Adrenal gland (tissue), 12 donors: ENCODE data around the gene CHKA. TPM values are rescaled to one million over a fixed set of nuclear protein-coding genes. Genes with fewer than 3 reads are reported as not detected.
A peak's percentile ranks its signal among the peaks of the same experiment; 100 is the strongest.

Source experiments
- DNase-seq, 7 donors: peaks; one replicate each; pipeline ENCODE4 v3.0.0-alpha.2; 2019 to 2020
- H3K27ac ChIP-seq, 5 donors: fragments of 200-600 bp; sonication (generic) in 4 of 5; 1 replicate in 3 of 5; 2 replicates in 2 of 5; pipeline versions ENCODE4 v1.5.1 to v1.8.0; 2016 to 2020; ENCODE audit warnings: mild to moderate bottlenecking in 1 of 5
- H3K27me3 ChIP-seq: fragments of 200-600 bp; 2 replicates; pipeline ENCODE4 v1.8.0; 2021
- H3K36me3 ChIP-seq, 2 donors: fragments of 200-600 bp; replicated peaks in 1 of 2; 1 replicate in 1 of 2; 2 replicates in 1 of 2; pipeline versions ENCODE4 v1.5.1 to v1.8.0; 2018 to 2022
- H3K4me1 ChIP-seq, 2 donors: fragments of 200-600 bp; replicated peaks in 1 of 2; 1 replicate in 1 of 2; 2 replicates in 1 of 2; pipeline versions ENCODE4 v1.5.1 to v1.8.0; 2018 to 2021
- H3K4me3 ChIP-seq, 4 donors: fragments of 200-600 bp; sonication (generic) in 3 of 4; one replicate each; pipeline ENCODE4 v1.5.1; 2016 to 2018
- H3K9me3 ChIP-seq, 3 donors: fragments of 200-600 bp; sonication (generic) in 1 of 3; replicated peaks in 1 of 3; 1 replicate in 2 of 3; 2 replicates in 1 of 3; pipeline versions ENCODE4 v1.5.1 to v1.8.0; 2016 to 2021
- POLR2A ChIP-seq, 2 donors: fragments of 450-650 bp; IDR thresholded peaks; one replicate each; pipeline ENCODE4 v1.6.1; 2017; ENCODE audit warnings: antibody characterized with exemption in 2 of 2, mild to moderate bottlenecking in 2 of 2, moderate library complexity in 1 of 2
- WGBS, 4 donors: extraction: QIAGEN DNeasy Blood & Tissue Kit in 2 of 4; methylation state at CpG; one replicate each; pipeline versions ENCODE4 v1.1.5 to v1.1.7; 2013 to 2017; 5-methylcytosine and 5-hydroxymethylcytosine counted together
- intact Hi-C, 2 donors: fragments of 100-400 bp; cut with DNase I; formaldehyde crosslinking; loops; one replicate each; pipeline versions ENCODE4 v1.14.1 to v1.15.0; 2022 to 2023
- polyA plus RNA-seq, 3 donors: library from polyadenylated mRNA; stranded (reverse); fragments of 200-250 nt in 2 of 3; fragments of 350-450 nt in 1 of 3; fragmentation: Illumina TruSeq in 1 of 3; extraction: RNeasy Lipid Tissue Mini Kit (QIAGEN cat#74804) in 1 of 3; gene quantifications; one replicate each; pipeline ENCODE4 v1.2.3, GENCODE V29; 2013 to 2014
- total RNA-seq, 9 donors: library from RNA; depleted of rRNA in 4 of 9; stranded (reverse); fragments of >200 nt in 4 of 9; fragments of 120-200 nt in 1 of 9; fragmentation: NEBNext Ultra II Directional in 1 of 9; extraction: Animal tissue kit (Norgen Biotek cat#: 25700) in 1 of 9; gene quantifications; one replicate each; pipeline versions ENCODE4 v1.1.0 to v1.2.4, GENCODE V29; 2013 to 2023
- TF ChIP-seq, protein P1 (sequence below), 6 experiments: fragments of 450-650 bp in 4 of 6; fragments of 200-600 bp in 2 of 6; sonication (generic) in 1 of 6; IDR thresholded peaks; 1 replicate in 5 of 6; 2 replicates in 1 of 6; pipeline versions ENCODE4 v1.5.1 to v1.8.0; 2016 to 2021; ENCODE audit warnings: antibody characterized with exemption in 6 of 6, mild to moderate bottlenecking in 2 of 6, moderate library complexity in 1 of 6
- donor health status: healthy with polysubstance abuse.
- donor health status: Bipolar disorder and iron deficiency.
- donor health status: DM: yes; HTN: yes; CAD: no.
- donor health status: DM: no; HTN: no; CAD: no.
- donor health status: DM: no; HTN: no; CAD: no.
- donor health status: DM: yes; HTN: yes; CAD: no.

Gene CHKA
- total and polyA plus RNA-seq, 12 donors = 26.6 to 105 (median 54.6) TPM

DNA sequence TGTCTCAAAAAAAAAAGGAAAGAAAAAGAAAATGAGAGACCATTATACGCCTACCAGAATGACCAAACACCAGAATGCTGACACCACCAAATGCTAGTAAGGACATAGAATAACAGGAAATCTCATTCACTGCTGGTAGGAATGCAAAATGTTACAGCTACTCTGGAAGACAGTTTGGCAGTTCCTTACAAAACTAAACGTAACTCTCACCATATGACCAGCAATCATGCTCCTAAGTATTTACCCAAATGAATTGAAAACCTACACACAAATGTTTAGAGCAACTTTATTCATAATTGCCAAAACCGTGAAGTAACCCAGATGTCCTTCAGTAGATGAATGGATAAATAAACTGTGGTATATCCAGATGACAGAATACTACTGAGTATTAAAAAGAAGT lies 7.2 kb downstream of the CHKA start:
- Histone ChIP-seq H3K4me3 (no peak overlapping the region), H3K4me1 (peaks cover 18 to 50% of the 10 kb centered on the region in 2 donors)

DNA sequence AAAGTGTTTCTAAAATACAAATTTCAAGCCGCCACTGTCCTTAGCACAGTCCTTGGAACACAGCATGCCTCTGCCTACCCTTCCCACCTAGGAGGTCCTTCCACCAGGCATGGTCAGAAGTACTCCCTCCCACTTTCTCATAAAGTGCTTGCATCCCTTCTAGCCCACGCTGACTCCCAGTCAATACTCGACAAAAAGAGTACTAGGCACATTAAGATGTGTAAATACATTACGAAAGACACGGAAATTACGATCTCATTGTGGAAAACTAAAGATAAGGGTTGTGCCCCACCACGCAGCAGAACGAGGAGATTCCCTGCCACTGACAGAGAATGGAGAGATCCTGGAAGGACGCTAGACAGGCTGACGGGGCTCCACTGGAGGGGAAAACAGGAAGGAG lies 13.5 kb downstream of the CHKA start:
- no peaks in the 10 kb centered on the region for H3K9me3 ChIP-seq
- H3K36me3 ChIP-seq = no peaks in the 10 kb centered on the region
- no peaks in the 10 kb centered on the region for H3K27me3 ChIP-seq
- H3K27ac ChIP-seq = peak overlapping the region in 2 of 5 donors; percentile 63 to 74
- no peak overlapping the region for H3K4me3 ChIP-seq
- DNase-seq = no peak
- peaks cover 16 to 42% of the 10 kb centered on the region in 2 donors for H3K4me1 ChIP-seq
- TF ChIP-seq, protein P1, sequence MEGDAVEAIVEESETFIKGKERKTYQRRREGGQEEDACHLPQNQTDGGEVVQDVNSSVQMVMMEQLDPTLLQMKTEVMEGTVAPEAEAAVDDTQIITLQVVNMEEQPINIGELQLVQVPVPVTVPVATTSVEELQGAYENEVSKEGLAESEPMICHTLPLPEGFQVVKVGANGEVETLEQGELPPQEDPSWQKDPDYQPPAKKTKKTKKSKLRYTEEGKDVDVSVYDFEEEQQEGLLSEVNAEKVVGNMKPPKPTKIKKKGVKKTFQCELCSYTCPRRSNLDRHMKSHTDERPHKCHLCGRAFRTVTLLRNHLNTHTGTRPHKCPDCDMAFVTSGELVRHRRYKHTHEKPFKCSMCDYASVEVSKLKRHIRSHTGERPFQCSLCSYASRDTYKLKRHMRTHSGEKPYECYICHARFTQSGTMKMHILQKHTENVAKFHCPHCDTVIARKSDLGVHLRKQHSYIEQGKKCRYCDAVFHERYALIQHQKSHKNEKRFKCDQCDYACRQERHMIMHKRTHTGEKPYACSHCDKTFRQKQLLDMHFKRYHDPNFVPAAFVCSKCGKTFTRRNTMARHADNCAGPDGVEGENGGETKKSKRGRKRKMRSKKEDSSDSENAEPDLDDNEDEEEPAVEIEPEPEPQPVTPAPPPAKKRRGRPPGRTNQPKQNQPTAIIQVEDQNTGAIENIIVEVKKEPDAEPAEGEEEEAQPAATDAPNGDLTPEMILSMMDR (IDR thresholded peaks at IDR 0.05) = no peak
- no peak for TF ChIP-seq POLR2A (IDR thresholded peaks at IDR 0.05)
- WGBS, 4 donors = 75 to 82% (median 78%) methylated on average over 10 of the region's 10 CpGs
- intact Hi-C loops = no loop called here

More for the DNA sequence above, 7.2 kb downstream of the CHKA start:
- no peak for TF ChIP-seq POLR2A (IDR thresholded peaks at IDR 0.05)
- TF ChIP-seq, protein P1 (IDR thresholded peaks at IDR 0.05) = peak in 3 of 6 experiments; percentile 10 to 23 (median 16)
- H3K36me3 ChIP-seq = no peaks in the 10 kb centered on the region
- 32 to 47% (median 43%) methylated on average over 3 of the region's 3 CpGs for WGBS, 4 donors
- H3K27ac ChIP-seq = peak overlapping the region in 4 of 5 donors; percentile 35 to 79 (median 63)
- no peaks in the 10 kb centered on the region for H3K9me3 ChIP-seq
- intact Hi-C loops = no loop called here
- no peaks in the 10 kb centered on the region for H3K27me3 ChIP-seq
- DNase-seq = no peak

DNA sequence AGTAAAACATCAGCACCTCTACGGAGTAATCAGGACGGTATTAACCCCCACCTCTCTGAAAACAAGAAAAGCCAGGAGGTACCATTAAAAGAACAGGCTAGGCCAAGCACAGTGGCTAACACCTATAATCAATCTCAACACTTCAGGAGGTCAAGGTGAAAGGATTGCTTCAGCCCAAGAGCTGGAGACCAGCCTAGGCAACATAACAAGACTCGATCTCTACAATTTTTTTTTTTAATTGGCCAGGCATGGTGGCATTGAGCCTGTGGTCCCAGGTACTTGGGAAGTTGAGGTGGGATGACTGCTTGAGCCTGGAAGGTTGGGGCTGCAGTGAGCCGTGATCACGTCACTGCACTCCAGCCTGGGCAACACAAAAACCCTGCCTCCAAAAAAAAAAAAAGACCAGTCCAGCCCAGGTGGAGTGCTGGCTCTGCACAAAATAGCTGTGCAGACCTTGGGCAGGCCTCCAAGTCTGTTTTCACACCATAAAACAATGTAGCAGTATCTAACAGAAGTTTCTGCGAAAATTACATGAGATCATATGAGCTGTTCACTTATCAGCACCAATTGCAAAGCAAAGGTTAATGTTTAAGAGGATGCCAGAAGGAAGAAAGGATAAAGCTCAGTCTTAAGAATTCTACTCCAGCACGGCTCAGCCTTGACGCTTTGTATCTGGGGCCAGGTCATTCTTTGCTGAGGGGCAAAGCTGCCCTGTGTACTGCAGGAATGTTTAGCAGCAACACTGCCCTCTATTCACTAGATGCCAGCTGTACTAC lies 14.8 kb downstream of the CHKA start:
- DNase-seq = peak in 6 of 7 donors; percentile 77 to 85 (median 83)
- Histone ChIP-seq H3K9me3 (no peaks in the 10 kb centered on the region), H3K4me3 (no peak overlapping the region), H3K4me1 (peaks cover 17 to 53% of the 10 kb centered on the region in 2 donors), H3K27ac (peak overlapping the region; percentile 3 to 74 (median 70)), H3K27me3 (no peaks in the 10 kb centered on the region), H3K36me3 (no peaks in the 10 kb centered on the region)
- no peak for TF ChIP-seq POLR2A (IDR thresholded peaks at IDR 0.05)
- TF ChIP-seq, protein P1 (IDR thresholded peaks at IDR 0.05) = no peak
- WGBS, 4 donors = 22 to 36% (median 33%) methylated on average over 8 of the region's 8 CpGs
- intact Hi-C loops = no loop called here

DNA sequence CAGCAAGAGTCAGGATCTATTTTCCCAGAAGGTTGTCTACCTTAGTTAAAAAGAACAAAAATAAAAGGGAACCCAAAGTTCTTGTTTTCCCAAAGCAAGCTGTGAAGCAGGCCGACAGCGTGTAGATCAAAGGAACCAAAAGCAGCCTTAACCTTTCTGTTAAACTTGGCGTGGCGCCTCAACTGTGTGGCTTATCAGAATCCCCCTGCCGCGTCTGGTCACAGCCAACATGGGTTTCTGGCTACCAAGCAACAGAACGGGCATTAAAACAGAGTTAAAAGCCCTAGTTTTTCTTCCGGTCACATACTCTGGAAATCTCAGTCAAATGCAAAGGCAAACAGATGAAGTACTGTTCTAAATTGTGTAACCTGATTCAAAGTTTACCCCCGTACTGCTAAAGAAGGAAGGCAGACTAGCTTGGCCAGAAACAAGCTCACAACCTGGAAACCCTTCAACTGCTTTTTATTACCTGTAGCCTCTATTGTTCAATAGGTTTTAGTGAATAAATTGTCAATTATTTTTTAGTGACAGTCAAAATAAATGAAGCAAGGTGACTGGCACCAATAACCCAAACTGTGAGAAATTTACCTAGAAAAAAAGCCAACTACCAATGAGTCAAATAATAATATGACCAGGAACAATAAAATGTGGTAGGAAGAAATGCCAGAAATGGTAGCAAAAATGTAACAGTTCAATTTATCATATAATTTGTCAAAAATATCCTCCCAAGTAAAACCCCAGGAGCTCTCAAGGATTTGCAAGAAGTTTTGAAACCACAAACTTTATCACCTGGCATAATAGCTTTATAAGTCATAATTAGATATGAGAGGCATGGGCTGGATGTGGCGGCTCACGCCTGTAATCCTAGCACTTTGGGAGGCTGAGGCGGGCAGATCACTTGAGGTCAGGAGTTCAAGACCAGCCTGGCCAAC lies 21.4 kb downstream of the CHKA start:
- Histone ChIP-seq H3K4me1 (peaks cover 34 to 64% of the 10 kb centered on the region in 2 donors), H3K4me3 (peak overlapping the region in 1 of 4 donors; percentile 31), H3K36me3 (no peaks in the 10 kb centered on the region), H3K27ac (peak overlapping the region in 4 of 5 donors; percentile 32 to 81 (median 74)), H3K27me3 (no peaks in the 10 kb centered on the region), H3K9me3 (no peaks in the 10 kb centered on the region)
- 25 to 31% (median 29%) methylated on average over 12 of the region's 12 CpGs for WGBS, 4 donors
- intact Hi-C loops = no loop called here
- TF ChIP-seq, protein P1 (IDR thresholded peaks at IDR 0.05) = no peak
- no peak for TF ChIP-seq POLR2A (IDR thresholded peaks at IDR 0.05)
- DNase-seq = peak; percentile 58 to 88 (median 84)
